ENCODE data around the gene TMEM131L.

TMEM131L gene

DNA sequence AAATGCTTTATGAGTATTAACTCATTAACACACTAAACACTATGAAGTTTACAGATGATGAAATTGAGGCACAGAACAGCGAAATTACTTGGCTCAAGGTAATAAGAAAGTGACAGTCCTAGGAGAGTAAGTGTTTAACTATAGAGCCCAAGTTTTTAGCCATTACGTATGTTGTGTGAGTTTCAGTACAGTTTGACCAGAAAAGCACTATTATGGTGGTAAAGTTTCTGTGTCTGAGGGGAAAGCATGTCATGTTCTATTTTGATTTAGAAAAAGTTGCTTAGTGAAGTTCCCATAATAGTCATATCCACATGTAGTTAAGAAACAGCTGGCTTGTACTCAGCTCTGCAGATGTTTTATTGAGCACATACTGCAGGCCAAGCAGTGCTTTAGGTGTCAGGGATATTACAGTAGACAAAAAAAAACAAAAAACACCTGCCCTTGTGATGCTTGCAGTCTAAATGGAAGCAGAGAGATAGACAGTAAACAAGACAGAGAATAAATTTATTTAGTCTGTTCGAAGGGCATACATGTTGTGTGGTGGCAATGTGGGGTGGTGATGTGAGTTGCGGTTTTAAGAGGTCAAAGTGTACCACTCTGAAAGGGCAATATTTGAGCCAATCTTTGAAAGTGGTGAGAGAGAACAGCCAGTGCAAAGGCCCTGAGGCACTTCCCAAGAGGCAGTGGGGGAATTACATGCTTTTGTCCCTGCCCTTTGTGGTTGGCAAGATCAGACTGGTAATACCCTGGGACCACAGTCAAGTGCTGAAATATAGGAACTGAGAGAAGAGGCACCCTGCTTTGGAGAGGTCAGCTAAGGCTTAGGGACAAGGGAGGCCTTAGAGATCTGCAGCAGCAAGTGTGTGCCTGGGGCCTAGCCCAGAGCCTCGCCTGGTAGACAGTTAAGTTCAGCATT lies 6.2 kb downstream of the TMEM131L start:
- no peak for DNase-seq (ENCODE audit: low read depth)

DNA sequence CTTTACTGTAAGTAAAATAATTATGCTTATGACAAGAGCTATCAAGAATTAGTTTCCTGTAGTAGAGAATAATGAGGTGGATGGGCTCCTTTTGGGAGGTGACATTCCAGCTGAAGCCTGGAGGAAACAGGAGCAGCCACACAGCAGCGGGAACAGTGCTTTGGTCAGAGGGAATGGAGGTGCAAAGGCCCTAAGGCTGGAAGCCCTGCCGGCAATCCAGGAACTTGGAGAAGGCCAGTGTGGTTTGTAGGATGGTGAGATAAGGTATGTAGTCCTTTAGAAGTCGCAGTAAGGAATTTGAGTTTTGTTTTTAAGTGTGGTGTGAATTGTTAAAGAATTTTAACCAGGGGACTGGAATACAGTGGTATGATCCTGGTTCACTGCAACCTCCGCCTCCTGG lies 8.1 kb downstream of the TMEM131L start:
- no peak for DNase-seq (ENCODE audit: low read depth)

DNA sequence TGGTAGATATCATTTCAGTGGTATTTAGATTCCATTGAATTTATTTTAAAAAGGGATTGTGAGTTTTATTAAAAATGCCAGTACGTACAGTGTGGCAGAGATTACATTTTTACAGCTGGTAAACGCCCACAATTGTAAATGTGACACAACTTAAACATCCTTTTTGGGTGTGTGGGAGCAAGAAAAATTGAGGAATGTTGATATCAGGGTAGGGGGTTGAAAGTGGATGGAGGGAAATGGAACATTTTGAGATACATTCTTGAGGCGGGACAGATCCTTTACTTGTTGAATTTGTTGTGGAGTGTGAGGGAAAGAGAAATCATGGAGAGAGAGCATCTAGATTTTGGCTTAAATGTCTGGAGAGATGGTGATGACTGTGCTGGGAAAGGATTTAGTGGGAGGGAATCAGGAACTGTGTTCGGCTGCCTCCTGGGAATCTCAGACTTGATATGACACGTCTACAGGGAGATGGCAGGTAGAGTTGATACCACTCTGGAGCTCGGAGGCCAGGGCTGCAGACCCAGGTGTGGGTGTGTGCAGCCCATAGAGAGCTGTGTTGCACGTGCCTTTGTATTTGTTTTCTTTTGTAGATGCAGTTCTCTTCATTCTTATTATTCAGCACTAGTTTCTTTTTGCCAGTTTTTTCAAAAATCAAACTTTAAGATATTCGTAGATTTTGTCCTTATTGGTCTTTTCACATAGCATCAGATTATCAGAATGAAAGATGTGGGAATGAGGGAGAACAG lies 10.8 kb downstream of the TMEM131L start:
- no peak for DNase-seq (ENCODE audit: low read depth)

DNA sequence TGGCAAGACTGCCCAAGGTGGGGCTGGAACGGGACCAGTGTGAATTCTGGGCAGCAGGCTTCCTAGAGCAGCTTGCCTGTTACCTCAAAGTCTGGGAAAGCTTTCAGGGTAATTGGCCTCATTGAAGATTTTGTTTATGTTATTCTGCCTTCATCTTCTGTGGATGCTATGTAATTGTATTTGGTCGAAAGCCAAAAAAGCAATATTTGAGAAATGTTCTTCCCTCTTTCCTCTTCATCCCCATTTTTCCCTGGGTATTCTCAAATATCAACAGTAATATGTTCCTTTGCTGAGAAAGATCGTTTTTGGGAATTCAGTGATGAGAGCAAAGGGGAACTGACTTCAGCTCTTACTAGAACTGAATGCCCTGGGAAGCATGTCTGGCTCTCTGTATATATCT lies 12.9 kb downstream of the TMEM131L start:
- DNase-seq (ENCODE audit: low read depth), result no peak

DNA sequence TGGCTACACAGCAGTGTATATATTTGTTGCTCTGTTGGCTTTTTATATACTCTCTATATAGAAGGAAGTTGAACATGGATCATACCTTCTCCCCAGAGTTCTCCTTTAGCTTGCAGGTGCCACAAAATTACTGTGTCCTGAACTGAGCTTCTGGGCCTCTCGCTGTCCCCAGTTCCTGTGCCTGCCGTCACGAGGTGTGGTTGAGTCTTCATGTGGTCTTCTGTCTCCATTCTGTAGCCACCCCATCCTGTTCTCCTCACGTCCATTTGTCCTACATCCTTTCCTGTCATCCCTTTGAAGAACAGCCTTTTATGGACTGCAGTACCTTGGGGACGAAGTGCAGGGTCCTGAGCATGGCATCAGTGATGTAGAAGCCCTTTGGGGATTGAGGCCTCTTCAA lies 14.5 kb downstream of the TMEM131L start:
- no peak for DNase-seq (ENCODE audit: low read depth)

DNA sequence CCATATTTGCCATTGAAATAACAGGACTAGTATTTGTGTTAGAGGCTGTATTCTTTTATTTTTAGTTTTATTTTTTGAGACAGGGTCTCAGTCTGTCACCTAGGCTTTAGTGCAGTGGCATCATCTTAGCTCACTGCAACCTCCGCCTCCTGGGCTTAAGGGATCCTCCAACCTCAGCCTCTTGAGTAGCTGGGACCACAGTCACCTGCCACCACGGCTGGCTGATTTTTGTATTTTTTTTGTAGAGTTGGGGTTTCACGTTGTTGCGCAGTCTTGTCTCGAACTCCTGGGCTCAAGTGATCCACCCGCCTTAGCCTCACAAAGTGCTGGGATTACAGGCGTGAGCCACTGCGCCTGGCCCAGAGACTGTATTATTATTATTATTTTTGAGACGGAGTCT lies 15.3 kb downstream of the TMEM131L start:
- DNase-seq (ENCODE audit: low read depth), result no peak

DNA sequence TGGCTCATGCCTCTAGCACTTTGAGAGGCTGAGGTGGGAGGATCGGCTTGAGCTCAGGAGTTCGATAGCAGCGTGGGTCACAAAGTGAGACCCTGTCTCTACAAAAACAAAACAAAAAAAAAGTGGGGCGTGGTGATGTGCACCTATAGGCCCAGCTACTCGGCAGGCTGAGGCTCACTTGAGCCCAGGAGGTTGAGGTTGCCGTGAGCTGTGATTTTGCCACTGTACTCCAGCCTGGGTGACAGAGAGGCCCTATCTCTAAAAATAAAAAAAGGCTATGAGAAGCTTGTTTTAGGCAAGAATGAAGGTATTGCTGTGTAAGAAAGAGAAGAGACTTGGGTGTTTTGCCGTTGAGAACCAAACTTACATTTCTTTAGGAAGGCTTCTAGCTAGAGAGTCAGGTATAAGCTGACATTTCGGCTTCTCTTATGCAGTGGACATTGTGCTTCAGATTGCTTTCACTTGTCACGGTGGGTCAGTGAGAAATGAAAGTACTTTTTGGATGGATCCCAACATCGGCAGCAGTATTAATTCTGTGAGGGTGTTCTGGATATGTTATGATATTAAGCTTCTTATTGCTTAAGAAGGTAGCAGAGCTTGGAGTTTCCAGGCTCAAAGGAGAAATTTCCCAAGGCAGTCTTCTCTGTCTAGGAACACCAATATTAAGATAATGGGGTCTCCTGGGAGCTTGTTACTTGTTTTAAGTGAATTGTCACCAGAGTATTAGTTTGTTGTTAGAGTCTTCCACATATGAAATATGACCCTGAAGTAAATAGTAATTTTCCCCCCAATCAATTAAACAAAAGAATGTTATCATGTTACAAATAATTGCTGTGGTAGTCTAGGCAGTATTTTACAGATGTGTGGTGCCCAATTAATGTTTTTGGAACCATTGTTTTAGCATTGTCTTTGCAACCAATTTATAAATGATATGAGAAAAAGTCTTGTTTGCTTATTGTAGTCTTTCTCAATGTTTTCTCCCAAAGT lies 17.6 kb downstream of the TMEM131L start:
- DNase-seq (ENCODE audit: low read depth), result no peak

DNA sequence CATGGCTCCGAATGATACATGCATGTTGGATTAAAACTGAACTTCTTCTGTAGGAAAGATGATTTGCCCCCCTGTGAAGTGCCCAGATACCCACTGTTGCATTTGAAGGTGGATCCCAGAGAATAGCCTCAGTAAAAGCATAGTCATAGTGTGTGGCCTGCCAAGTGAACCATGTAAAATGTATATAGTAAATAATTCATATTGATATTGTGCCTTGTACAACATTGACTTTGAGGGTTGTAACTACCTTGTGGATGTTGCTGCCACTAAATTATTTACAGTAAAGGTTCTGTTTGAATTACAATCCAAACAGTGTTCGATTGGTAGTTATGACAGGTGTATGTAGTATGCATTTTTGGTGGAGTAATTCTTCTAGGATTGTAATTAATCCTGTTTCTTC lies 19.2 kb downstream of the TMEM131L start:
- DNase-seq (ENCODE audit: low read depth), result no peak

DNA sequence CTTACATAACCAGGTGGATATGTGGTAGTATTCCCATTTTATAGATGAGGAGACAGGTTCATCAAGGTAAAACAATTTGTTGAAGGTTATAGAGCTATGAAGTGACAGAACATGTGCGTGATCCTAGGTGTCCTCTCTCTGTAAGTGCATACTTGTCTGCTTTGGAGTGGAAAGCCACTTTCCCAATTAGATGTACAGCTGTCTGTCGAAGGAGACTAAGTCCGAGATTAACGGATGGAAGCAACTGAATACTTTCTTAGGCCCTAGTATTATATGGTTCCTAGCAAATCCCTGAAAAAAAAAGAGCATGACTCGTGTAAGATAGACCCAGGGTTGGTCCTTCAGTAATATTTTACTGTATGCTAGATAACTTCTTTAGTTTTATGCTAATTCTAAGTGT lies 19.7 kb downstream of the TMEM131L start:
- DNase-seq (ENCODE audit: low read depth), result no peak

DNA sequence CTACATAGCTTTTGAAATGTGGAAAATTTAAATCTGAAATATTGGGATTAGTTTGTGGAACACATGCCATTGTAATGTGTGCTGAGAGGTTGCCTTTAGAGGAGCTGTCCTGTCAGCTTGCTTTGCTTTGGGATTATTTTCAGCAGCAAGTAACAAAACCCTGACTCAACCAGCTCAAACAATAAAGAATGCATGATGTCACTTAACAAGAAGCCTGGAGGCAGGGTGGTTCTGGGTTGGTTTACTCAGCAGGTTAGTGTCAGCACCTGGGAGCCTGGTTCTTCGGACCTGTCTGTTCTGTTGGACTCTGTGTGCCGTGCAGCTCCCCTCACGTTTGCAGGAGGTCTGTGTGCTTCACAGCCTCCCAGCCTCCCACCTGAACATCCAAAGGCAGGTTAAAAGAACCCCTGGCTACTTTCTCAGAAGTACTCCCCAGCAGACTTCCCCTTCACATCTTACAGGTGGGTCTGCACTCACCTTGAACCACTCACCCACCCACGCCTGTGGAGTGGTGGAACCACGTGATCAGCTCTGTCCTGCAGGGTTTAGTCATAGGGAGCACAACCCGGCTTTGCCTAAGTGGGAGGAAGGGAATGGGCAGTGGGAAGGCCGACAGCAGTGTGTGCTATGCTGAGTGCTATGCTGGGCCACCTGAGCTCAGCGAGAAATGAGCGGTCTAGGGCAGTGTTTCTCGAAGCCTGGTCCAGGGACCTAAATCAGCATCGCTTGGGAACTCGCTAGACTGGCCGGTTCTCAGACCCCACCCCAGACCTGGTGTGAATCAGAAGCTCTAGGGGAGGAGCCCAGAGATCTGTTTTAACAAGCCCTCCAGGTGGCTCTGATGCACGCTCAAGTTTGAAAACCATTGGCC lies 20.4 kb downstream of the TMEM131L start:
- DNase-seq (ENCODE audit: low read depth), result no peak

DNA sequence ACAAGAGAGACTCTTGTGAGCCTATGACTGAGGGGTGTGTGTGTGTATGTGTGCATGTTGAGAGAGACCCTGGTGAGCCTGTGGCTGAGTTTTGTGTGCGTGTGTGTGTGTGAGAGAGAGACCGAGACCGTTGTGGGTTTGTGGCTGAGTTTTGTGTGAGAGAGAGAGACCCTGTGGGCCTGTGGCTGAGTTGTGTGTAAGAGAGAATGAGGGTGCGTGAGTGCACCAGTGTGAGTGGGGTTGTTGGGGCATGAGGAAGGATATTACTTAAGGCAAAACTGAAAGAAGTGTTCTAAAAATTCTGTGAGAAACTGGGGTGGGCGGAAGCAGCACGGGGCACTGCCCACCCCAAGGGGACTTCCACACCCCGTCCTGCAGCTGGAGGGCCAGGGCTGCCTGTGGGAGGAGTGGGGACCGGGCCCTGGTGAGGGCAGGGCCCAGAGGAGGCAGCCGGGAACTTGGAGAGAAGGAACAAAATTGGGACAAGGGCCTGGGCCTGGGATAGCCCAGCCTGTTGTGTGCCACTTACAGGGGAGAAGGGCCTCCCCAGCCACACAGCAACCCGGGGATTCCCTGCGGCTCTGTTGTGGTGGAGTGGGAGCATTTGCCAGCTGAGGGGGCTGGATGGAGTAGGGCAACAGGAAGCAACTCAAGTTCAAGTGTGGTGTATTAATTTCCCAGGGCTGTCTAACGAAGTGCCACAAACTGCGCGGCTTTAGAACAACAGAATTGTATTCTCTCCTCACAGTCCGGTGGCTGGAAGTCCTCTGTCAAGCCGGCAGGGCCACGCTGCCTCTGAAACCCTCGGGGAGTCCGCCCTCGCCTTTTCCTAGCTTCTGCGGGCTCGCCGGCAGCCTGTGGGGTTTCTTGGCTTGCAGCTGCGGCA lies 22.1 kb downstream of the TMEM131L start:
- peak; percentile 71 for DNase-seq (ENCODE audit: low read depth)

DNA sequence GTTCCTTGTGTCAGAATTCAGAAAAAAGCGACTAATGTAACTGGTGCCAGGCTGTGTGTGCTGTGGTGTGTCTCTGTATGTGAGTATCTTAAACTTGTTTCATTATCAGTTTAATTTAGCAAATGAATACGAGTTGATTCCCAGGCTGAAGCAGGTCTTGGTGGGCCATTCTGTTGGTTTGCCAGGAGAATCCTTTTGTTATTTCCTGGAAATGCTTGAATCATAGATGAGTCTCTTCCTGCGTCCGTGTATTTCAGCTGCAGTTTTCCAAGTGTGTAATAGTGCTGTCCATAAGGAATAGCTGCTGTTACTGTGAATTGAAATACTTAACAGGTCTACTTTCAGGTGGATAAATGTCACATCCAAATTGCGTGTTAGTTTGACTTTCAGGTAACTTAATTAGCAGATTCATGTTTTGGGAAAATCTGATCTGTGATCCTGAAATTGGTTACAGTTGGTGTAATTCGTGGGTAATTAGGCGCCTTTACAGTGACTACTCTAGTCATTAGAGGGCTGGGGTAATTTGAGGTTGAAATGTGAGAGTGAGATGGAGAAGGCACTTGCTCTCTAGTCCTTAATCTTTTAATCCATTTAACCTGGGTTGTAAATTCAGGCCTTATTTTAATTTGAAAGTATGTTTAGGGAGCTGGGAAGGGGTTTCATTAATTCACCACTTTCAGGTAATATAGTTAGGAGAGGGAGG lies 23.8 kb downstream of the TMEM131L start:
- no peak for DNase-seq (ENCODE audit: low read depth)

DNA sequence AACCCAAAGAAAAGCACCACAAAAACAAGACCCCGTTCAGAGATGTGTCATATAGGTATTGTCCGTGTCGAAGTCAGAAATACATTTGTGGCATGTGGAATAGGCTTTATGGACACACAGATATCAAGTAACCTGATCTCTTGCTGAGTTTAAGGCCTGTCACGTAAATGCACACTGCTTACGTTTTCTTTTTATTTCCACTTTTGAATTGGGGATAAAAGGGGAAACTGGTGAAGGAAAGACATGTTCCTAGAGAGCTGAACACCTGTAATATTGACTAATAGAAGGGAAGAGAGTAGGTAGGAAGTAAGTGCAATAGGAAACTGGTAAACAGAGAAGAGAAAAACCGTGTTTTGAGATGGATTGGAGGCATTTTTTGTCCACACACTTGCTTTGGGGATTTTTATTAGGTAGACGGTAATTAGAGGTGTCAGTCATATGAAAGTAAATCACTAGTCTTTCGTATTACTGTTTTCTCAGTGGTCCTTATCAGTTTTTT lies 24.9 kb downstream of the TMEM131L start:
- DNase-seq (ENCODE audit: low read depth), result no peak

DNA sequence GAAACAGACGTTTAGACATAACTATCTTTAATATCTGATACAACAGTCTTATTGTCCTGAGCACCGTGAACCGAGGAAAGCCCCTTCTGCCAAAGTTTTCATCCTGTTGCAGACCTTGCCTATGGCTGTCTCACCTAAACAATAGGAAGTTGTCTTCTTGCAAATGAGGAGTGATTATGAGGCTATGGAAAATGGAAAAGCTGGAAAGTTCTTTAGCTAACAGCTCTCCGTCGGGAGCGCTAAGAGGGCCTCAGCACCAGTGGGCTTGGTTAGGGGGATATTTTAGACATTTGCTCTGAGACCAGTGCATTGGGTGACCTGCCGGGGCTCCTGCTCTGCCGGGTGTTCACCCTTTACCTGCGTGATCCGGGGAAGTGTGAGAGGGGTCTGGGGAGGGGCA lies 28.4 kb downstream of the TMEM131L start:
- DNase-seq (ENCODE audit: low read depth), result no peak

DNA sequence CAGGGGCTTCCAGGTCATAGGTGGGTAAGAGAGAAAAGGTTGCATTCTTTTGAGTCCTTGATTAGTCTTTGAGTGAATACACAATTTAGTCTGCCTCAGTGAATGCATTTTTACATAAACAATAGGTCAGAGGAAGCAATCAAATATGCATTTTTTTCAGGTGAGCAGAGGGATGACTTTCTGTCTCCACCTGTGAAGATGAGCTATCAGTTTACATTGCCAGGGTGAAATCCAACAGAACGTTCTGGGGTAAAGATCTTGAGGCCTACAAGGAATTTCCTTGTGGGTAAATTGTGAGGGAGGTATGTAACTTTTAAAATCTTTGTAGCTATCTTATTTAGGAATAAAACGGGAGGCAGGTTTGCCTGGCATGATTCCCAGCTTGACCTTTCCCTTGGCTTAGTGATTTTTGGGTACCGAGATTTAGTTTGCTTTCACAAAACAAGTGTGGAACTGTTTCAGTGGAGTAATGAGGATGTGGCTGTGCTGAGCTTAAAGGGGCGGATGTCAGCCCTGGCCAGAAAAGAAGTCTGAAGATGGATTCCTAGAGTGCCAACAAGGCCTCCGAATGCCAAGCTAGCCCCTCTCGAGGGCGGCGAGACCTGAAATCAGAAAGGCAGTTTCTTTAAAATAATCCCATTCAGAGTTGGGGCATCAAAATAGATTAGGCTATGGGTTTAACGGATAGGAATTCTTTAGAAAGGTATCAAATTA lies 29.5 kb downstream of the TMEM131L start:
- no peak for DNase-seq (ENCODE audit: low read depth)

DNA sequence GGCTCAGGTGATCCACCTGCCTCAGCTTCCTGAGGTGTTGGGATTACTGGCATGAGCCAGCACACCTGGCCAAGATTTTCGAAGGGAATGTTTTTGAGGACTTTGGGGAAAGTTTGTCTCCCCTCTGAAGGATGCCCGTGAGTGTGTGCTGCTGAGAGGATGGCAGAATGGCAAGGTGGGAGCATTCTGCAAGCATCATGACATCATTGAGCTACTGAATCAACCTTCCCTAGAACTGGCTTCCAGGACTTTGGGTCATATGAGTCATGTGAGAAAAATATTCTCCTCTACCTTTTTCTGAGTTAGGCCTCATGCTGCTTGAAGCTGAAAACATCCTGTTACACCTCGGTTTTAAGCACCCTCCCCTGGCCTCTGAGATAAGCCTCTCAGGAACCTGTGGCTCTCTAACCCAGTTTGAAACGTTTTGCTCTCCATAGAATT lies 31.0 kb downstream of the TMEM131L start:
- DNase-seq (ENCODE audit: low read depth), result no peak

DNA sequence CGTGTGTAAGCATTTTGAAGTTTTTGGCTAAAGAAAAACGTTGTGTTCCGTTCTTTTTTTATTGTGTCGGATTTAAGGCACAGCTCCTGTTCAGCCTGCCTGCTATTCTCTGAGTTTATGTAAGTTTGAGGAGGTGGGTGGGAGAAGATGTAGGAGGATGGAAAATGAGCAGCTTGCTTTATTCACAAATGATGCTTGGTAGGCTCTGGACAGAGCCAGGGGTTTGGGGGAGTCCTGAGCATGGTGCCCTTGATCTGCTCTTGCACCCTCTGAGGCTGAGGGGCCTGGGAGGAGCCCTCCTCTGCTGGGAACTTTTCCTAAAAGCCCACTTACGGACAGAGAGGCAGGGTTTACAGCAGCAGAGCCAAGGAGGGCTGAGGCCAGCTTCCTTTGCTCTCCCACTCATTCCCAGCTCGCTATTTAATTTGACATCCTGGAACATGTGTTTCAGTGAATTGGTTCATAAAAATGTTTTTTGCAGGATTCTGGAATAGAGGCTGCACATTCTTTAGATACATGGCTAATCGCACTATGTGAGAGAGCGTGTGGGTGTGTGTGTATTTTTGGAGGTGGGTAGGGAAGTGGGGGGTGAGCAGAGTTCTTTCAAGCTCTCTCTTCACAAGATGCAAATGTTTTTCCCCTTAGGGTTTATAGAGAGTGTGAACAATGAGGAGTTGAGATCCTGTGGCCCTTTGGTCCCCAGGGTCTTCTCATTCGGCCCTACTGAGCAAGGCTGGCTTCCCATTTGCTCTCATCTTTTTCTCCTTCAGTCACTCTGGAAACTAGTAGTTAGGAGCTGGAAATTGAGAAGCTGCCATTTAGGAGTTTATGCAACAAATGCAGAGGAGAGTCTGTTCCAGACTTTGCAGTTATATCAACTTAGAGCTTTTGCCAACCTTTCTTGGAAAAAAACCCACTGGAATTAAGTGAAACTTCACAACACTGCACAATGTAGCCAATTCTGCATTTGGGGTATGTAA lies 32.1 kb downstream of the TMEM131L start:
- DNase-seq (ENCODE audit: low read depth), result no peak
